K562 (cell line): ENCODE results near the gene MYO3B. TPM values are rescaled to one million over a fixed set of nuclear protein-coding genes. Genes with fewer than 3 reads are reported as not detected.

Experiments used
- CBFA2T3 ChIP-seq: fragments of 450-650 bp; IDR thresholded peaks from 2 replicates; pipeline ENCODE4 v1.6.1; 2017
- CREM ChIP-seq: IDR thresholded peaks from 2 replicates; pipeline ENCODE4 v1.6.1; 2014; ENCODE audit warnings: antibody characterized with exemption, low read depth
- CXXC5 ChIP-seq: fragments of 250-450 bp; sonication (Bioruptor Pico); IDR thresholded peaks from 2 replicates; pipeline ENCODE4 v1.8.0; 2022; ENCODE audit warnings: inconsistent platforms, mild to moderate bottlenecking, moderate library complexity
- GTF2E2 ChIP-seq: fragments of 200-800 bp; sonication (Bioruptor generic); IDR thresholded peaks from 2 replicates; pipeline ENCODE4 v1.6.1; 2016; ENCODE audit warnings: missing genetic modification characterization, missing compliant biosample characterization
- PRPF4 ChIP-seq: fragments of 200-400 bp; formaldehyde crosslinking; IDR thresholded peaks from one replicate; pipeline ENCODE4 v1.6.1; 2017; ENCODE audit warnings: low read length, low read depth, mild to moderate bottlenecking; ENCODE audit not compliant: insufficient read depth, poor library complexity, severe bottlenecking
- SMARCA4 ChIP-seq: fragments of 450-650 bp; IDR thresholded peaks from 2 replicates; pipeline ENCODE4 v1.6.1; 2016
- SPI1 ChIP-seq: IDR thresholded peaks from 2 replicates; pipeline ENCODE4 v1.6.1; 2011; ENCODE audit warnings: low read depth, low read length, control low read depth, borderline replicate concordance
- TRIM28 ChIP-seq: fragments of 450-650 bp; IDR thresholded peaks from 2 replicates; pipeline ENCODE4 v1.6.1; 2017
- ZBTB1 ChIP-seq: sonication (generic); formaldehyde crosslinking; IDR thresholded peaks from 2 replicates; pipeline ENCODE4 v1.8.1; 2023; ENCODE audit warnings: missing genetic modification reagents, low read depth, mild to moderate bottlenecking, borderline replicate concordance
- ZFP36 ChIP-seq: fragments of 150-350 bp; IDR thresholded peaks from 2 replicates; pipeline ENCODE4 v1.6.1; 2018; ENCODE audit warnings: low read length, low read depth; ENCODE audit not compliant: partially characterized antibody
- ZNF143 ChIP-seq: sonication (generic); formaldehyde crosslinking; IDR thresholded peaks from 2 replicates; pipeline ENCODE4 v1.9.0; 2022; ENCODE audit warnings: mild to moderate bottlenecking, missing genetic modification reagents
- ZNF232 ChIP-seq: sonication (generic); formaldehyde crosslinking; IDR thresholded peaks from 2 replicates; pipeline ENCODE4 v1.8.0; 2022; ENCODE audit warnings: mild to moderate bottlenecking, missing genetic modification reagents
- ZNF24 ChIP-seq: fragments of 450-650 bp; IDR thresholded peaks from 2 replicates; pipeline ENCODE4 v1.6.1; 2016
- polyA plus RNA-seq, 8 experiments: library from polyadenylated mRNA; depleted of rRNA in 4 of 8; stranded (reverse) in 5 of 8; unstranded in 3 of 8; fragments of >200 nt; fragmentation: Nextera tagmentation in 2 of 8; fragmentation: Illumina TruSeq in 1 of 8; extraction: Ambion mirVana in 2 of 8; extraction: Trizol in 1 of 8; gene quantifications; 2 replicates each; pipeline versions ENCODE4 v1.2.1 to v1.2.3, GENCODE V29; 2011 to 2014; ENCODE audit warnings: inconsistent platforms in 1 of 8, missing spikeins in 1 of 8
- total RNA-seq, 7 experiments: library from RNA; depleted of rRNA in 6 of 7; stranded (reverse); fragments of >200 nt in 6 of 7; fragmentation: Illumina TruSeq in 2 of 7; extraction: Trizol in 2 of 7; gene quantifications; 2 replicates each; pipeline versions ENCODE4 v1.2.1 to v1.2.3, GENCODE V29; 2011 to 2021; ENCODE audit warnings: low replicate concordance in 1 of 7
- TF ChIP-seq, protein P1 (sequence below): fragments of 450-650 bp; formaldehyde crosslinking; IDR thresholded peaks from 2 replicates; pipeline ENCODE4 v1.4.0; 2020; ENCODE audit warnings: mild to moderate bottlenecking
- TF ChIP-seq, protein P2 (sequence below): fragments of 450-650 bp; IDR thresholded peaks from 2 replicates; pipeline ENCODE4 v1.6.1; 2016; ENCODE audit warnings: mild to moderate bottlenecking, moderate library complexity
- TF ChIP-seq, protein P3 (sequence below), 2 experiments: fragments of 450-650 bp; conservative IDR thresholded peaks; 2 replicates each; pipeline ENCODE4 v1.6.1; 2017; ENCODE audit warnings: mild to moderate bottlenecking in 2 of 2, moderate library complexity in 2 of 2

MYO3B gene
- total and polyA plus RNA-seq, 9 of the 15 experiments (the other 6 are each of a cell fraction or from before 2014, with no cell fraction given), result 2.7 to 6.5 (median 3.6) TPM

DNA sequence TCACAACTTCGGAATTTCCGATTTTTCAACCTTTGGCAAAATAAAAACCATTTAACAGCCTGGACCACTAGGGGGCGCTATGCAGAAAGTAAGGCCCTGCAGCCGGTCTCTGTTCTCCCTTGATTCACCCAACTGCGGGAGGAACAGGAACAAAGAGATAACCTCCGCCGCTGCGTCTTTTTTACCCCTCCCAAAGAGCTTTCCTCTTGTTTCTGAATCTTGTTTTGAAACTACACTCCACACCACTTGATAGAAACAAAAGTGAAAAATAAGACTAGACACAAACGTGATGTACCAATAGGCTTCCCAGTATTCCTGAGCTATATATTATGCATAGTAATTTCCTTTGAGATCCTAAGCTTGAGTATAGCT, 231.2 kb downstream of the MYO3B start (continued):
- TF ChIP-seq, protein P1, sequence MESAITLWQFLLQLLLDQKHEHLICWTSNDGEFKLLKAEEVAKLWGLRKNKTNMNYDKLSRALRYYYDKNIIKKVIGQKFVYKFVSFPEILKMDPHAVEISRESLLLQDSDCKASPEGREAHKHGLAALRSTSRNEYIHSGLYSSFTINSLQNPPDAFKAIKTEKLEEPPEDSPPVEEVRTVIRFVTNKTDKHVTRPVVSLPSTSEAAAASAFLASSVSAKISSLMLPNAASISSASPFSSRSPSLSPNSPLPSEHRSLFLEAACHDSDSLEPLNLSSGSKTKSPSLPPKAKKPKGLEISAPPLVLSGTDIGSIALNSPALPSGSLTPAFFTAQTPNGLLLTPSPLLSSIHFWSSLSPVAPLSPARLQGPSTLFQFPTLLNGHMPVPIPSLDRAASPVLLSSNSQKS, result no peak
- TF ChIP-seq CBFA2T3 (peak; percentile 29; the same call in 1 of the 2 replicates), ZNF24 (no peak; the same call in 1 of the 2 replicates), SPI1 (peak; percentile 76; the same call in 1 of the 2 replicates), CXXC5 (CRISPR knock-in tag) (peak; percentile 96), TRIM28 (no peak), ZFP36 (peak; percentile 46), PRPF4 (no peak), GTF2E2 (tag) (no peak), CREM (peak; percentile 16; the same call in 1 of the 2 replicates), SMARCA4 (0 out of 2 replicates have a peak, but pooled peaks have one; percentile 31), ZNF232 (CRISPR knock-in tag) (no peak), ZNF143 (CRISPR knock-in tag) (no peak), ZBTB1 (CRISPR knock-in tag) (no peak)
- TF ChIP-seq, protein P2, sequence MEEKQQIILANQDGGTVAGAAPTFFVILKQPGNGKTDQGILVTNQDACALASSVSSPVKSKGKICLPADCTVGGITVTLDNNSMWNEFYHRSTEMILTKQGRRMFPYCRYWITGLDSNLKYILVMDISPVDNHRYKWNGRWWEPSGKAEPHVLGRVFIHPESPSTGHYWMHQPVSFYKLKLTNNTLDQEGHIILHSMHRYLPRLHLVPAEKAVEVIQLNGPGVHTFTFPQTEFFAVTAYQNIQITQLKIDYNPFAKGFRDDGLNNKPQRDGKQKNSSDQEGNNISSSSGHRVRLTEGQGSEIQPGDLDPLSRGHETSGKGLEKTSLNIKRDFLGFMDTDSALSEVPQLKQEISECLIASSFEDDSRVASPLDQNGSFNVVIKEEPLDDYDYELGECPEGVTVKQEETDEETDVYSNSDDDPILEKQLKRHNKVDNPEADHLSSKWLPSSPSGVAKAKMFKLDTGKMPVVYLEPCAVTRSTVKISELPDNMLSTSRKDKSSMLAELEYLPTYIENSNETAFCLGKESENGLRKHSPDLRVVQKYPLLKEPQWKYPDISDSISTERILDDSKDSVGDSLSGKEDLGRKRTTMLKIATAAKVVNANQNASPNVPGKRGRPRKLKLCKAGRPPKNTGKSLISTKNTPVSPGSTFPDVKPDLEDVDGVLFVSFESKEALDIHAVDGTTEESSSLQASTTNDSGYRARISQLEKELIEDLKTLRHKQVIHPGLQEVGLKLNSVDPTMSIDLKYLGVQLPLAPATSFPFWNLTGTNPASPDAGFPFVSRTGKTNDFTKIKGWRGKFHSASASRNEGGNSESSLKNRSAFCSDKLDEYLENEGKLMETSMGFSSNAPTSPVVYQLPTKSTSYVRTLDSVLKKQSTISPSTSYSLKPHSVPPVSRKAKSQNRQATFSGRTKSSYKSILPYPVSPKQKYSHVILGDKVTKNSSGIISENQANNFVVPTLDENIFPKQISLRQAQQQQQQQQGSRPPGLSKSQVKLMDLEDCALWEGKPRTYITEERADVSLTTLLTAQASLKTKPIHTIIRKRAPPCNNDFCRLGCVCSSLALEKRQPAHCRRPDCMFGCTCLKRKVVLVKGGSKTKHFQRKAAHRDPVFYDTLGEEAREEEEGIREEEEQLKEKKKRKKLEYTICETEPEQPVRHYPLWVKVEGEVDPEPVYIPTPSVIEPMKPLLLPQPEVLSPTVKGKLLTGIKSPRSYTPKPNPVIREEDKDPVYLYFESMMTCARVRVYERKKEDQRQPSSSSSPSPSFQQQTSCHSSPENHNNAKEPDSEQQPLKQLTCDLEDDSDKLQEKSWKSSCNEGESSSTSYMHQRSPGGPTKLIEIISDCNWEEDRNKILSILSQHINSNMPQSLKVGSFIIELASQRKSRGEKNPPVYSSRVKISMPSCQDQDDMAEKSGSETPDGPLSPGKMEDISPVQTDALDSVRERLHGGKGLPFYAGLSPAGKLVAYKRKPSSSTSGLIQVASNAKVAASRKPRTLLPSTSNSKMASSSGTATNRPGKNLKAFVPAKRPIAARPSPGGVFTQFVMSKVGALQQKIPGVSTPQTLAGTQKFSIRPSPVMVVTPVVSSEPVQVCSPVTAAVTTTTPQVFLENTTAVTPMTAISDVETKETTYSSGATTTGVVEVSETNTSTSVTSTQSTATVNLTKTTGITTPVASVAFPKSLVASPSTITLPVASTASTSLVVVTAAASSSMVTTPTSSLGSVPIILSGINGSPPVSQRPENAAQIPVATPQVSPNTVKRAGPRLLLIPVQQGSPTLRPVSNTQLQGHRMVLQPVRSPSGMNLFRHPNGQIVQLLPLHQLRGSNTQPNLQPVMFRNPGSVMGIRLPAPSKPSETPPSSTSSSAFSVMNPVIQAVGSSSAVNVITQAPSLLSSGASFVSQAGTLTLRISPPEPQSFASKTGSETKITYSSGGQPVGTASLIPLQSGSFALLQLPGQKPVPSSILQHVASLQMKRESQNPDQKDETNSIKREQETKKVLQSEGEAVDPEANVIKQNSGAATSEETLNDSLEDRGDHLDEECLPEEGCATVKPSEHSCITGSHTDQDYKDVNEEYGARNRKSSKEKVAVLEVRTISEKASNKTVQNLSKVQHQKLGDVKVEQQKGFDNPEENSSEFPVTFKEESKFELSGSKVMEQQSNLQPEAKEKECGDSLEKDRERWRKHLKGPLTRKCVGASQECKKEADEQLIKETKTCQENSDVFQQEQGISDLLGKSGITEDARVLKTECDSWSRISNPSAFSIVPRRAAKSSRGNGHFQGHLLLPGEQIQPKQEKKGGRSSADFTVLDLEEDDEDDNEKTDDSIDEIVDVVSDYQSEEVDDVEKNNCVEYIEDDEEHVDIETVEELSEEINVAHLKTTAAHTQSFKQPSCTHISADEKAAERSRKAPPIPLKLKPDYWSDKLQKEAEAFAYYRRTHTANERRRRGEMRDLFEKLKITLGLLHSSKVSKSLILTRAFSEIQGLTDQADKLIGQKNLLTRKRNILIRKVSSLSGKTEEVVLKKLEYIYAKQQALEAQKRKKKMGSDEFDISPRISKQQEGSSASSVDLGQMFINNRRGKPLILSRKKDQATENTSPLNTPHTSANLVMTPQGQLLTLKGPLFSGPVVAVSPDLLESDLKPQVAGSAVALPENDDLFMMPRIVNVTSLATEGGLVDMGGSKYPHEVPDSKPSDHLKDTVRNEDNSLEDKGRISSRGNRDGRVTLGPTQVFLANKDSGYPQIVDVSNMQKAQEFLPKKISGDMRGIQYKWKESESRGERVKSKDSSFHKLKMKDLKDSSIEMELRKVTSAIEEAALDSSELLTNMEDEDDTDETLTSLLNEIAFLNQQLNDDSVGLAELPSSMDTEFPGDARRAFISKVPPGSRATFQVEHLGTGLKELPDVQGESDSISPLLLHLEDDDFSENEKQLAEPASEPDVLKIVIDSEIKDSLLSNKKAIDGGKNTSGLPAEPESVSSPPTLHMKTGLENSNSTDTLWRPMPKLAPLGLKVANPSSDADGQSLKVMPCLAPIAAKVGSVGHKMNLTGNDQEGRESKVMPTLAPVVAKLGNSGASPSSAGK, result peak; percentile 30; the same call in 1 of the 2 replicates
- TF ChIP-seq, protein P3, sequence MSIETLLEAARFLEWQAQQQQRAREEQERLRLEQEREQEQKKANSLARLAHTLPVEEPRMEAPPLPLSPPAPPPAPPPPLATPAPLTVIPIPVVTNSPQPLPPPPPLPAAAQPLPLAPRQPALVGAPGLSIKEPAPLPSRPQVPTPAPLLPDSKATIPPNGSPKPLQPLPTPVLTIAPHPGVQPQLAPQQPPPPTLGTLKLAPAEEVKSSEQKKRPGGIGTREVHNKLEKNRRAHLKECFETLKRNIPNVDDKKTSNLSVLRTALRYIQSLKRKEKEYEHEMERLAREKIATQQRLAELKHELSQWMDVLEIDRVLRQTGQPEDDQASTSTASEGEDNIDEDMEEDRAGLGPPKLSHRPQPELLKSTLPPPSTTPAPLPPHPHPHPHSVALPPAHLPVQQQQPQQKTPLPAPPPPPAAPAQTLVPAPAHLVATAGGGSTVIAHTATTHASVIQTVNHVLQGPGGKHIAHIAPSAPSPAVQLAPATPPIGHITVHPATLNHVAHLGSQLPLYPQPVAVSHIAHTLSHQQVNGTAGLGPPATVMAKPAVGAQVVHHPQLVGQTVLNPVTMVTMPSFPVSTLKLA (conservative IDR thresholded peaks at IDR 0.05), result 0 out of 4 replicates have a peak, but pooled peaks of 1 of the 2 experiments have one; percentile 34
